Testis (tissue), 2 donors: ENCODE data around the gene KBTBD4.

ENCODE experiments used
- CTCF ChIP-seq, 3 experiments: fragments of 450-650 bp in 2 of 3; fragments of 200-600 bp in 1 of 3; sonication (generic) in 1 of 3; IDR thresholded peaks; one replicate each; pipeline ENCODE4 v1.5.1; 2016 to 2019; ENCODE audit warnings: antibody characterized with exemption in 3 of 3, mild to moderate bottlenecking in 2 of 3, moderate library complexity in 1 of 3
- POLR2A ChIP-seq: fragments of 450-650 bp; IDR thresholded peaks from one replicate; pipeline ENCODE4 v1.6.1; 2017; ENCODE audit warnings: antibody characterized with exemption, mild to moderate bottlenecking, moderate library complexity

- no peak for TF ChIP-seq CTCF (IDR thresholded peaks at IDR 0.05)
- no peak for TF ChIP-seq POLR2A
These were observed 1.2 kb downstream of the KBTBD4 start for GRCh38 chr11:47577460-47578041.
